PFSK-1 (cell line): ENCODE measurements around the gene PCSK2.

Source experiments
- POLR2AphosphoS5 ChIP-seq: IDR thresholded peaks from 2 replicates; pipeline ENCODE4 v1.6.1; 2012; ENCODE audit warnings: low read depth, mild to moderate bottlenecking, control low read depth, low read length, moderate library complexity
- SIN3A ChIP-seq: IDR thresholded peaks from 2 replicates; pipeline ENCODE4 v1.6.1; 2012; ENCODE audit warnings: mild to moderate bottlenecking, low read length, moderate library complexity, borderline replicate concordance; ENCODE audit not compliant: insufficient read depth
- TF ChIP-seq, protein P1 (sequence below), 2 experiments: IDR thresholded peaks; 2 replicates each; pipeline versions ENCODE4 v1.6.1 to v1.8.0; 2011 to 2012; ENCODE audit warnings: low read depth in 2 of 2, low read length in 2 of 2, control low read depth in 1 of 2, inconsistent platforms in 1 of 2, mild to moderate bottlenecking in 1 of 2, moderate library complexity in 1 of 2; ENCODE audit not compliant: insufficient read depth in 1 of 2

DNA sequence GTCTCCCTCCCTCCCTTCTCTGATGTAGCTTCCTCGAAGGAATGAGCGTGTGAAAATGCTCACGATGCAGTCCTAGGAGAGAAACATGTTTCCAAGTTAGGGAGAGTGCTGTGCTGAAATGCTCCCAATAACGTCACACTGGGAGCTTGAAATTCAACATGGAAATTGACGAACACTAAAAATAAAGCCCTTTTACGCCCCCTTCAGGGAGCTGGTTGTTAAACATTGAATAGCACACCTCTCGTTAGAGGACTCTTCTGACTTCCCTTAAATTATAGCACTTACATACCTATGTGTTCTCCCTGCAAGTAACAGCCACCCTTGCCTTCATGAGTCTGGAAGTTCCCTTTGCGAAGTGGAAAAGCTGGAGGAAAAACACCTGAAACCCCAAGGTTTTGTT, 215.7 kb downstream of the PCSK2 start:
- TF ChIP-seq POLR2AphosphoS5 = no peak
- TF ChIP-seq, protein P1, sequence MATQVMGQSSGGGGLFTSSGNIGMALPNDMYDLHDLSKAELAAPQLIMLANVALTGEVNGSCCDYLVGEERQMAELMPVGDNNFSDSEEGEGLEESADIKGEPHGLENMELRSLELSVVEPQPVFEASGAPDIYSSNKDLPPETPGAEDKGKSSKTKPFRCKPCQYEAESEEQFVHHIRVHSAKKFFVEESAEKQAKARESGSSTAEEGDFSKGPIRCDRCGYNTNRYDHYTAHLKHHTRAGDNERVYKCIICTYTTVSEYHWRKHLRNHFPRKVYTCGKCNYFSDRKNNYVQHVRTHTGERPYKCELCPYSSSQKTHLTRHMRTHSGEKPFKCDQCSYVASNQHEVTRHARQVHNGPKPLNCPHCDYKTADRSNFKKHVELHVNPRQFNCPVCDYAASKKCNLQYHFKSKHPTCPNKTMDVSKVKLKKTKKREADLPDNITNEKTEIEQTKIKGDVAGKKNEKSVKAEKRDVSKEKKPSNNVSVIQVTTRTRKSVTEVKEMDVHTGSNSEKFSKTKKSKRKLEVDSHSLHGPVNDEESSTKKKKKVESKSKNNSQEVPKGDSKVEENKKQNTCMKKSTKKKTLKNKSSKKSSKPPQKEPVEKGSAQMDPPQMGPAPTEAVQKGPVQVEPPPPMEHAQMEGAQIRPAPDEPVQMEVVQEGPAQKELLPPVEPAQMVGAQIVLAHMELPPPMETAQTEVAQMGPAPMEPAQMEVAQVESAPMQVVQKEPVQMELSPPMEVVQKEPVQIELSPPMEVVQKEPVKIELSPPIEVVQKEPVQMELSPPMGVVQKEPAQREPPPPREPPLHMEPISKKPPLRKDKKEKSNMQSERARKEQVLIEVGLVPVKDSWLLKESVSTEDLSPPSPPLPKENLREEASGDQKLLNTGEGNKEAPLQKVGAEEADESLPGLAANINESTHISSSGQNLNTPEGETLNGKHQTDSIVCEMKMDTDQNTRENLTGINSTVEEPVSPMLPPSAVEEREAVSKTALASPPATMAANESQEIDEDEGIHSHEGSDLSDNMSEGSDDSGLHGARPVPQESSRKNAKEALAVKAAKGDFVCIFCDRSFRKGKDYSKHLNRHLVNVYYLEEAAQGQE (IDR thresholded peaks at IDR 0.05; ENCODE audit: insufficient read depth in 1 of 2, low read depth in 2 of 2, low read length in 2 of 2) = no peak
- no peak for TF ChIP-seq SIN3A
